ENCODE data around the gene ARHGAP10.
A peak's percentile ranks its signal among the peaks of the same experiment; 100 is the strongest.

The ARHGAP10 gene

DNA sequence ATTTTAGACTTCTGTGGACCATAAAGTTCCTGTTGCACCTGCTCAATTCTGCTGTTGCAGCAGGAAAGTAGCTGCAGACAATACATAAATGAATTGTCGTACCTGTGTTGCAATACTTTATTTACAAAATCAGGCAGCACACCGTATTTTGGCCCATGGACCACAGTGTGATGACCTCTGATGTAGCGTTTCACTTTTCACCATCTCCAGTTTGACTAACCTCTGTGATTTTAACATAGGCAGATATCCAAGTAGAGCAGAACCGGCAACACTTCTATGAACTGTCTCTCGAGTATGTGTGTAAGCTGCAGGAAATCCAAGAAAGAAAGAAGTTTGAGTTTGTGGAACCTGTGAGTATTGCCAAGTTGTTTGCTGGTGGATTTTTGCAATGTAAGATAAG lies 132.7 kb downstream of the ARHGAP10 start:
- no peak overlapping the region for H3K23ac ChIP-seq (ENCODE audit: low read length in 2 of 2)
- H2BK5ac ChIP-seq (ENCODE audit: low read depth, low read length, poor library complexity, severe bottlenecking): no peak overlapping the region
- H3K4ac ChIP-seq (ENCODE audit: low read depth in 1 of 2, low read length in 2 of 2): no peak overlapping the region
- H4K8ac ChIP-seq (ENCODE audit: low read length): no peak overlapping the region
- no peak overlapping the region for H3K14ac ChIP-seq (ENCODE audit: low read length in 2 of 2)
- H2BK120ac ChIP-seq (ENCODE audit: low read depth, low read length): no peak overlapping the region
- no peak overlapping the region for H2AK5ac ChIP-seq (ENCODE audit: low read length, severe bottlenecking)
- H3K4me1 ChIP-seq (ENCODE audit: control insufficient read depth, insufficient read depth, low read depth, low read length): peaks cover 8% of the 10 kb centered on the region
- no peaks in the 10 kb centered on the region for H3K9me3 ChIP-seq (ENCODE audit: control insufficient read depth, low read length)
- no peak overlapping the region for H2AFZ ChIP-seq (ENCODE audit: low read depth, low read length)
- peaks cover 29% of the 10 kb centered on the region for H3K79me1 ChIP-seq (replicated peaks; ENCODE audit: low read length, poor library complexity, severe bottlenecking)
- H3K27ac ChIP-seq (ENCODE audit: low read length, poor library complexity, severe bottlenecking): no peak overlapping the region
- no peak for DNase-seq
- H3K4me3 ChIP-seq (ENCODE audit: insufficient read depth in 1 of 2, low read depth in 1 of 2, low read length in 2 of 2): peak overlapping the region in 1 of 2 experiments; percentile 13
- H2BK15ac ChIP-seq (ENCODE audit: low read depth, poor library complexity, severe bottlenecking): no peak overlapping the region
- no peak overlapping the region for H2BK12ac ChIP-seq (ENCODE audit: low read length in 2 of 2)
- no peak overlapping the region for H4K91ac ChIP-seq (ENCODE audit: low read length)
- no peaks in the 10 kb centered on the region for H3K27me3 ChIP-seq (ENCODE audit: control insufficient read depth in 1 of 2, insufficient read depth in 1 of 2, low read length in 2 of 2)
- peaks cover 22 to 52% of the 10 kb centered on the region in 2 experiments for H3K36me3 ChIP-seq (ENCODE audit: control insufficient read depth in 1 of 2, insufficient read depth in 2 of 2, low read depth in 1 of 2, low read length in 2 of 2)
- WGBS: 93% methylated on average over 5 of the region's 5 CpGs
- H3K18ac ChIP-seq (ENCODE audit: low read depth in 1 of 2, low read length in 2 of 2): no peak overlapping the region
- no peak overlapping the region for H3K4me2 ChIP-seq (ENCODE audit: low read length, poor library complexity, severe bottlenecking)
- peak overlapping the region; percentile 55 for H3K9ac ChIP-seq (ENCODE audit: low read length)

GRCh38 chr4:147865926-147866325 lies 134.0 kb downstream of the ARHGAP10 start:
- H3K36me3 ChIP-seq (ENCODE audit: control insufficient read depth in 1 of 2, insufficient read depth in 2 of 2, low read depth in 1 of 2, low read length in 2 of 2): peaks cover 20 to 46% of the 10 kb centered on the region in 2 experiments
- H2BK120ac ChIP-seq (ENCODE audit: low read depth, low read length): no peak overlapping the region
- H4K8ac ChIP-seq (ENCODE audit: low read length): no peak overlapping the region
- no peak overlapping the region for H2AFZ ChIP-seq (ENCODE audit: low read depth, low read length)
- H3K4ac ChIP-seq (ENCODE audit: low read depth in 1 of 2, low read length in 2 of 2): no peak overlapping the region
- no peaks in the 10 kb centered on the region for H3K9me3 ChIP-seq (ENCODE audit: control insufficient read depth, low read length)
- H3K4me2 ChIP-seq (ENCODE audit: low read length, poor library complexity, severe bottlenecking): no peak overlapping the region
- H2BK15ac ChIP-seq (ENCODE audit: low read depth, poor library complexity, severe bottlenecking): no peak overlapping the region
- H2BK12ac ChIP-seq (ENCODE audit: low read length in 2 of 2): no peak overlapping the region
- H4K91ac ChIP-seq (ENCODE audit: low read length): no peak overlapping the region
- H3K9ac ChIP-seq (ENCODE audit: low read length): peak overlapping the region; percentile 31
- no peaks in the 10 kb centered on the region for H3K27me3 ChIP-seq (ENCODE audit: control insufficient read depth in 1 of 2, insufficient read depth in 1 of 2, low read length in 2 of 2)
- H2AK5ac ChIP-seq (ENCODE audit: low read length, severe bottlenecking): no peak overlapping the region
- H3K4me3 ChIP-seq (ENCODE audit: insufficient read depth in 1 of 2, low read depth in 1 of 2, low read length in 2 of 2): no peak overlapping the region
- WGBS: 84% methylated on average over 1 of the region's 3 CpGs
- peak; percentile 37 for DNase-seq
- H3K4me1 ChIP-seq (ENCODE audit: control insufficient read depth, insufficient read depth, low read depth, low read length): peaks cover 6% of the 10 kb centered on the region
- peak overlapping the region; percentile 18 for H3K27ac ChIP-seq (ENCODE audit: low read length, poor library complexity, severe bottlenecking)
- peaks cover 26% of the 10 kb centered on the region for H3K79me1 ChIP-seq (replicated peaks; ENCODE audit: low read length, poor library complexity, severe bottlenecking)
- H2BK5ac ChIP-seq (ENCODE audit: low read depth, low read length, poor library complexity, severe bottlenecking): no peak overlapping the region
- no peak overlapping the region for H3K14ac ChIP-seq (ENCODE audit: low read length in 2 of 2)
- H3K18ac ChIP-seq (ENCODE audit: low read depth in 1 of 2, low read length in 2 of 2): peak overlapping the region in 1 of 2 experiments; percentile 23
- no peak overlapping the region for H3K23ac ChIP-seq (ENCODE audit: low read length in 2 of 2)

DNA sequence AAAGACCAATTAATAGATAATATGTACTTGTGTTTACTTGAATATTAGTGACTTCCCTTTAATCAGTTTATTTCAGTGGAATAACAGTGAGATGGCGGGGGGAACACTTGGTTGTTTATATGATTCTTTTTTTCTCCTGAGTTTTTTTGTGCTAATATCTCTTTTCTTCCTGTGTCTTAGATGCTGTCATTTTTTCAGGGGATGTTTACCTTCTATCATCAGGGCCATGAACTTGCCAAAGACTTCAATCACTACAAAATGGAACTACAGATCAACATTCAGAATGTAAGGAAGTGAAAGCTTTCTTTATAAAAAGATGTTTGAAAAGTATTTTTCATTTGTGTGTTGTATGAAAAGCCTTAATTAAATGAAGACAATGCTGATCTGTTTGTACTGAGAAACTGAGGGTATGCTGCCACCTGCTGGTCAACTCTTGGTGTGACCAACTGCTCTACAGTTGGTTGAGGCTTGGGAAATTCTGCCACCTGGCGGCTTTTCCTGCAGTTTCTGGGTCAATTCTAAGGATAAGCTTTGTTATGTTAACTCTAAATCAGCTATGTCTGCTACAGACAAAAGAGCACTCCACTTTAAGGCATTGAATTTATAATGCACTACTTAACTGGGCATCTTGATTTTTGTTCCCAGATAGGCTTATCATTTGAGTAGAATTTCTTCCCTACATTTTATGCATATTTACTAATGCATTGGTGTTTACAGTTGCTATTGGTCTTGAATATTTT lies 134.8 kb downstream of the ARHGAP10 start:
- DNase-seq: peak; percentile 89
- no peak overlapping the region for H3K4me2 ChIP-seq (ENCODE audit: low read length, poor library complexity, severe bottlenecking)
- peaks cover 5% of the 10 kb centered on the region for H3K4me1 ChIP-seq (ENCODE audit: control insufficient read depth, insufficient read depth, low read depth, low read length)
- H2BK5ac ChIP-seq (ENCODE audit: low read depth, low read length, poor library complexity, severe bottlenecking): no peak overlapping the region
- no peak overlapping the region for H3K4me3 ChIP-seq (ENCODE audit: insufficient read depth in 1 of 2, low read depth in 1 of 2, low read length in 2 of 2)
- H3K27me3 ChIP-seq (ENCODE audit: control insufficient read depth in 1 of 2, insufficient read depth in 1 of 2, low read length in 2 of 2): no peaks in the 10 kb centered on the region
- H3K18ac ChIP-seq (ENCODE audit: low read depth in 1 of 2, low read length in 2 of 2): no peak overlapping the region
- H3K79me1 ChIP-seq (replicated peaks; ENCODE audit: low read length, poor library complexity, severe bottlenecking): peaks cover 20% of the 10 kb centered on the region
- H3K9ac ChIP-seq (ENCODE audit: low read length): peak overlapping the region; percentile 31
- H2BK120ac ChIP-seq (ENCODE audit: low read depth, low read length): no peak overlapping the region
- H2AFZ ChIP-seq (ENCODE audit: low read depth, low read length): no peak overlapping the region
- H2AK5ac ChIP-seq (ENCODE audit: low read length, severe bottlenecking): no peak overlapping the region
- no peak overlapping the region for H4K8ac ChIP-seq (ENCODE audit: low read length)
- no peak overlapping the region for H3K14ac ChIP-seq (ENCODE audit: low read length in 2 of 2)
- H3K4ac ChIP-seq (ENCODE audit: low read depth in 1 of 2, low read length in 2 of 2): no peak overlapping the region
- no peaks in the 10 kb centered on the region for H3K9me3 ChIP-seq (ENCODE audit: control insufficient read depth, low read length)
- H4K91ac ChIP-seq (ENCODE audit: low read length): no peak overlapping the region
- no peak overlapping the region for H3K27ac ChIP-seq (ENCODE audit: low read length, poor library complexity, severe bottlenecking)
- 20% methylated on average over 1 of the region's 2 CpGs for WGBS
- H3K36me3 ChIP-seq (ENCODE audit: control insufficient read depth in 1 of 2, insufficient read depth in 2 of 2, low read depth in 1 of 2, low read length in 2 of 2): peaks cover 13 to 38% of the 10 kb centered on the region in 2 experiments
- no peak overlapping the region for H3K23ac ChIP-seq (ENCODE audit: low read length in 2 of 2)
- H2BK15ac ChIP-seq (ENCODE audit: low read depth, poor library complexity, severe bottlenecking): no peak overlapping the region
- no peak overlapping the region for H2BK12ac ChIP-seq (ENCODE audit: low read length in 2 of 2)

DNA sequence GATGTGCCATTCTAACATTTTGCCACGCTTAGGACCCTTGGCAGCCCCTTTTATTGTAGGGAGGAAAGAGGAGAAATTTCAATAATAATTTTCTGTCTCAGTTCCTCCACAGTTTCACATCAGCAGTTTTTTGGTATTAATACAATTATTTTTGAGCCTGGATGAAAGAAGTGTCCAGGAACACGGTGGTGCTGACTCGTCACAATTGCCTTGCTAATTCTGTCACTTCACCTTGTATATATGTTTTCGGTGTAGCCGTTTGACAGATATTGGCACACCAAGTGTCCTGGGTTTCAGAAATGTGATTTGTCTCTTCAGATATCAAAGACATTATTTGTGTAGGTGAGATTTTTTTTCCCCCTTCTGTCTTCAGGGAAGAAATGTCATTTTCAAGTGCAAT lies 142.2 kb downstream of the ARHGAP10 start:
- Histone ChIP-seq H2BK12ac (ENCODE audit: low read length in 2 of 2) (no peak overlapping the region), H3K27me3 (ENCODE audit: control insufficient read depth in 1 of 2, insufficient read depth in 1 of 2, low read length in 2 of 2) (no peaks in the 10 kb centered on the region), H3K36me3 (ENCODE audit: control insufficient read depth in 1 of 2, insufficient read depth in 2 of 2, low read depth in 1 of 2, low read length in 2 of 2) (peaks cover 0 to 59% of the 10 kb centered on the region in 2 experiments), H2BK120ac (ENCODE audit: low read depth, low read length) (no peak overlapping the region), H3K4me2 (ENCODE audit: low read length, poor library complexity, severe bottlenecking) (no peak overlapping the region), H3K18ac (ENCODE audit: low read depth in 1 of 2, low read length in 2 of 2) (no peak overlapping the region), H3K4me1 (ENCODE audit: control insufficient read depth, insufficient read depth, low read depth, low read length) (no peaks in the 10 kb centered on the region), H2AK5ac (ENCODE audit: low read length, severe bottlenecking) (no peak overlapping the region), H4K8ac (ENCODE audit: low read length) (no peak overlapping the region), H2AFZ (ENCODE audit: low read depth, low read length) (no peak overlapping the region), H3K4me3 (ENCODE audit: insufficient read depth in 1 of 2, low read depth in 1 of 2, low read length in 2 of 2) (no peak overlapping the region), H3K9me3 (ENCODE audit: control insufficient read depth, low read length) (no peaks in the 10 kb centered on the region), H4K91ac (ENCODE audit: low read length) (no peak overlapping the region), H3K23ac (ENCODE audit: low read length in 2 of 2) (no peak overlapping the region), H3K9ac (ENCODE audit: low read length) (no peak overlapping the region), H2BK5ac (ENCODE audit: low read depth, low read length, poor library complexity, severe bottlenecking) (no peak overlapping the region), H3K27ac (ENCODE audit: low read length, poor library complexity, severe bottlenecking) (no peak overlapping the region), H2BK15ac (ENCODE audit: low read depth, poor library complexity, severe bottlenecking) (no peak overlapping the region), H3K4ac (ENCODE audit: low read depth in 1 of 2, low read length in 2 of 2) (no peak overlapping the region), H3K79me1 (replicated peaks; ENCODE audit: low read length, poor library complexity, severe bottlenecking) (peaks cover 17% of the 10 kb centered on the region), H3K14ac (ENCODE audit: low read length in 2 of 2) (no peak overlapping the region)
- DNase-seq: no peak
- WGBS: 70% methylated on average over 4 of the region's 5 CpGs

Data from mesenchymal stem cell (in vitro differentiated cells and primary cell).